ENCODE data around the gene ZNF189.

DNA sequence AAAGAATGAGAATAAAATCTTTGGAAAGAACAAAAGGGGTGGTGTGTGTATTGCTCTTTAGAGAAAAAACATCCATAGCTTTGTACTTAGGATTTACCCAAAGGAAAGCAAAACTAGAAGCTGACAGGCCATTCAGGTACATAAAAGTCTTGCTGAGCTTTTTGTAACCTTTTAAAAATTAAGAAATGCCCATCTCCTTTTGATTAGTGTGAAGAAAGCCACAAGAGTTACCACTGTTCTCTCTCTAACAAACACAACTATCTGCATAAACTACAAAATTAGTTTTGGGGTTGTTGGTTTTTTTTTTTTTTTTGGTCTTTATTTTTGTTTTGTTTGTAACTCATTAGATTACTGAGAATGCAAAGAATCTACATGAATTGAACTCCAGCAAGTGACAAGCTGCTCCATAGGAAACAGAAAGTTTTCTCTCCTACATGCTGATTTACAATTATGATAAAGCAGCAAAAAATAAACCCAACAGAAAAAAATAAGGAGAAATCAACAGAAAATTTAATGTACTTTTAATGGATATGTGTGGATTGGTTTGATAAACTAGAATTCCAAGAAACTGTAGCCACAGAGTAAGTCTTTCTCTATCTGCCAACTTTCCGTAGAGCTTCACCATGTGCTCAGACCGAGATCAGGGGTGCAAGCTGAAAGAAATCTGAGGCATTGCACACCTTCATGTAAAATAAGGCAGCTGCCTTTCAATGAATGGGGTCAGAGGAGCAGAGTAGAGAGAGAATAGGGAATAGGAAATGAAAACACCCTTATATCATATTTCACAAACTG lies 26.1 kb upstream of the ZNF189 start:
- TF ChIP-seq, protein P1, sequence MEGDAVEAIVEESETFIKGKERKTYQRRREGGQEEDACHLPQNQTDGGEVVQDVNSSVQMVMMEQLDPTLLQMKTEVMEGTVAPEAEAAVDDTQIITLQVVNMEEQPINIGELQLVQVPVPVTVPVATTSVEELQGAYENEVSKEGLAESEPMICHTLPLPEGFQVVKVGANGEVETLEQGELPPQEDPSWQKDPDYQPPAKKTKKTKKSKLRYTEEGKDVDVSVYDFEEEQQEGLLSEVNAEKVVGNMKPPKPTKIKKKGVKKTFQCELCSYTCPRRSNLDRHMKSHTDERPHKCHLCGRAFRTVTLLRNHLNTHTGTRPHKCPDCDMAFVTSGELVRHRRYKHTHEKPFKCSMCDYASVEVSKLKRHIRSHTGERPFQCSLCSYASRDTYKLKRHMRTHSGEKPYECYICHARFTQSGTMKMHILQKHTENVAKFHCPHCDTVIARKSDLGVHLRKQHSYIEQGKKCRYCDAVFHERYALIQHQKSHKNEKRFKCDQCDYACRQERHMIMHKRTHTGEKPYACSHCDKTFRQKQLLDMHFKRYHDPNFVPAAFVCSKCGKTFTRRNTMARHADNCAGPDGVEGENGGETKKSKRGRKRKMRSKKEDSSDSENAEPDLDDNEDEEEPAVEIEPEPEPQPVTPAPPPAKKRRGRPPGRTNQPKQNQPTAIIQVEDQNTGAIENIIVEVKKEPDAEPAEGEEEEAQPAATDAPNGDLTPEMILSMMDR (optimal IDR thresholded peaks at IDR 0.05 in 1 of 3, IDR thresholded peaks at IDR 0.05 in 1 of 3, conservative IDR thresholded peaks at IDR 0.05 in 1 of 3; ENCODE audit: extremely low read depth in 1 of 3, insufficient read depth in 2 of 3, low read length in 3 of 3) = no peak
- no peak for TF ChIP-seq EZH2 (IDR thresholded peaks at IDR 0.05; ENCODE audit: low read length)
